Hepatocyte (in vitro differentiated cells): ENCODE data around the gene CUX1.

Experiments used
- EZH2 ChIP-seq: fragments of 200-600 bp; sonication (generic); IDR thresholded peaks from 2 replicates; pipeline ENCODE4 v1.6.1; 2016; ENCODE audit warnings: antibody characterized with exemption, mild to moderate bottlenecking, borderline replicate concordance
- EZH2phosphoT487 ChIP-seq: fragments of 200-600 bp; sonication (generic); IDR thresholded peaks from one replicate; pipeline ENCODE4 v1.6.1; 2018; ENCODE audit warnings: antibody characterized with exemption, mild to moderate bottlenecking, low read depth, moderate library complexity; ENCODE audit not compliant: unreplicated experiment, severe bottlenecking
- TF ChIP-seq, protein P1 (sequence below): fragments of 200-600 bp; sonication (generic); IDR thresholded peaks from 2 replicates; pipeline ENCODE4 v1.5.1; 2016; ENCODE audit warnings: antibody characterized with exemption, mild to moderate bottlenecking; ENCODE audit not compliant: poor library complexity

DNA sequence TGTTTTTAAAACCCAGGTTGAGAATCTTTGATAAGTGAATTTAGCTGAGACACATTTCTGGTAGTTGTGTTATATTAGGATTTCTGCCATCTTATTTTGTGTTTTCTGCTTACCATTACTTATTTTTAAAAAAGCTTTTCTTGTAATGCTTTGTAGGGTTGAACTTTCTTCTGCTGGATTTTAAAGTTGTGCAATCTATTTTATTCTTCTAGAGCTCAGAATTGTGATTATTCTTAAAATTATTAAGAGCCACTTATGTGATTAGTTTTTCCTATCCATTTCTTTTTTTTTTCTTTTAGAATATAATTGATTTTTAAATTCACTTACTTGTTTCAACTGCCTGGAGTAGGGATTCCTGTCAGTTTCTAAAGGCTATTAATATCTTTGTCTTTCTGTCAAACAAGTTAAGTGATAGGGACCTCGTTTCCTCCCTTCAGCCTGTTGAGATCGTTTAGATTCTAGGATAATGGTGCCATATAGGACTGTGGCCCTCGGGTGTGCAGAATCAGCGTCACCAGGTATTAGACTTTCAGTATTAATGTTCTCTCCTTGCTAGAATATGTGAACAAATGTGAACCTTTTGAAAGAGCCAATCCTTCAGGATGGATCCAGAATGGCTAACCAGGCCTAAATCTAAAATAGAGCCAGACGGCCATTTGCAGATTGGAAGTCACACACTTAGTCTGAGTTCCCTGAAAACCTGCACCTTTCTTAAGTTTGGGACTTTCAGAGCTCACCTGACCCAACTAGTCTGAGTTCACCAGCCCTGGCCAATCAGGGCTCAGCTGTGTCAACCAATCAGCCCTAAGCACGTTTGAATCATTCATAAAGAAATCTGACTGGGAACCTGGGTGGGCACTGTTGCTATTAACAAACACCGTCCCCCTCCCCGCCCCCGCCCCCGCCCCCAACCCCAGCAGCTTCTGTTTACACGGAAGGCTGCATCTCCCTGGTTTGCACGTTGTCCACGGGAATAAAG is 26.2 kb downstream of the CUX1 start:
- TF ChIP-seq, protein P1, sequence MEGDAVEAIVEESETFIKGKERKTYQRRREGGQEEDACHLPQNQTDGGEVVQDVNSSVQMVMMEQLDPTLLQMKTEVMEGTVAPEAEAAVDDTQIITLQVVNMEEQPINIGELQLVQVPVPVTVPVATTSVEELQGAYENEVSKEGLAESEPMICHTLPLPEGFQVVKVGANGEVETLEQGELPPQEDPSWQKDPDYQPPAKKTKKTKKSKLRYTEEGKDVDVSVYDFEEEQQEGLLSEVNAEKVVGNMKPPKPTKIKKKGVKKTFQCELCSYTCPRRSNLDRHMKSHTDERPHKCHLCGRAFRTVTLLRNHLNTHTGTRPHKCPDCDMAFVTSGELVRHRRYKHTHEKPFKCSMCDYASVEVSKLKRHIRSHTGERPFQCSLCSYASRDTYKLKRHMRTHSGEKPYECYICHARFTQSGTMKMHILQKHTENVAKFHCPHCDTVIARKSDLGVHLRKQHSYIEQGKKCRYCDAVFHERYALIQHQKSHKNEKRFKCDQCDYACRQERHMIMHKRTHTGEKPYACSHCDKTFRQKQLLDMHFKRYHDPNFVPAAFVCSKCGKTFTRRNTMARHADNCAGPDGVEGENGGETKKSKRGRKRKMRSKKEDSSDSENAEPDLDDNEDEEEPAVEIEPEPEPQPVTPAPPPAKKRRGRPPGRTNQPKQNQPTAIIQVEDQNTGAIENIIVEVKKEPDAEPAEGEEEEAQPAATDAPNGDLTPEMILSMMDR = no peak
- TF ChIP-seq EZH2 (no peak), EZH2phosphoT487 (no peak)
